Body of pancreas (tissue), 4 donors: ENCODE results near the gene ATP9B.

Source experiments
- POLR2A ChIP-seq, 3 donors: fragments of 450-650 bp; IDR thresholded peaks; one replicate each; pipeline ENCODE4 v1.6.1; 2016; ENCODE audit warnings: antibody characterized with exemption in 3 of 3, mild to moderate bottlenecking in 2 of 3
- TF ChIP-seq, protein P1 (sequence below), 7 experiments: fragments of 450-650 bp in 4 of 7; fragments of 200-600 bp in 3 of 7; sonication (generic) in 3 of 7; IDR thresholded peaks; one replicate each; pipeline ENCODE4 v1.5.1; 2016 to 2019; ENCODE audit warnings: antibody characterized with exemption in 7 of 7

DNA sequence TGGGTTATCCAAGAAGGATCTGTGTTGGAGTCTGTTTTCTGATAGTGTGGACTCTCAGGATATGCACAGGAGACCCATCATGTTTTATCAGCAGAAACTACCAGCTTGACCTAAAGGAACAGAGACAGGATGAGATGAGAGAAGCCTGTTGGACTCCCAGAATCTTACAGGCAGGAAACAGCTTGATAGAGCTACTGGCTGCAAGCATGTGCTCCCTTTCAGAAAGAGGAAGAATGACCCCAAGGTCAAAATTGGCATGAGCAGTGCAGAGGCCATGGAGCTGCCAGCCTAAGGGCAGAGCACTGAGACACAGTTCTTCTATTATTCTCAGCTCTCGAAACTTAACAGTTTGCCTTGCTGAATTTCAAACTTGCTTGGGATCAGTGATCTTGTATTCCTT lies 191.3 kb downstream of the ATP9B start:
- TF ChIP-seq, protein P1, sequence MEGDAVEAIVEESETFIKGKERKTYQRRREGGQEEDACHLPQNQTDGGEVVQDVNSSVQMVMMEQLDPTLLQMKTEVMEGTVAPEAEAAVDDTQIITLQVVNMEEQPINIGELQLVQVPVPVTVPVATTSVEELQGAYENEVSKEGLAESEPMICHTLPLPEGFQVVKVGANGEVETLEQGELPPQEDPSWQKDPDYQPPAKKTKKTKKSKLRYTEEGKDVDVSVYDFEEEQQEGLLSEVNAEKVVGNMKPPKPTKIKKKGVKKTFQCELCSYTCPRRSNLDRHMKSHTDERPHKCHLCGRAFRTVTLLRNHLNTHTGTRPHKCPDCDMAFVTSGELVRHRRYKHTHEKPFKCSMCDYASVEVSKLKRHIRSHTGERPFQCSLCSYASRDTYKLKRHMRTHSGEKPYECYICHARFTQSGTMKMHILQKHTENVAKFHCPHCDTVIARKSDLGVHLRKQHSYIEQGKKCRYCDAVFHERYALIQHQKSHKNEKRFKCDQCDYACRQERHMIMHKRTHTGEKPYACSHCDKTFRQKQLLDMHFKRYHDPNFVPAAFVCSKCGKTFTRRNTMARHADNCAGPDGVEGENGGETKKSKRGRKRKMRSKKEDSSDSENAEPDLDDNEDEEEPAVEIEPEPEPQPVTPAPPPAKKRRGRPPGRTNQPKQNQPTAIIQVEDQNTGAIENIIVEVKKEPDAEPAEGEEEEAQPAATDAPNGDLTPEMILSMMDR (IDR thresholded peaks at IDR 0.05): no peak
- no peak for TF ChIP-seq POLR2A (IDR thresholded peaks at IDR 0.05)
